K562 (cell line): ENCODE measurements around the gene CSPG5. TPM values are rescaled to one million over a fixed set of nuclear protein-coding genes. Genes with fewer than 3 reads are reported as not detected.

ENCODE experiments used
- ERF ChIP-seq: fragments of 450-650 bp; formaldehyde crosslinking; IDR thresholded peaks from 2 replicates; pipeline ENCODE4 v1.4.0; 2020; ENCODE audit warnings: mild to moderate bottlenecking, mixed read lengths
- LEF1 ChIP-seq: fragments of 450-650 bp; IDR thresholded peaks from 2 replicates; pipeline ENCODE4 v1.6.1; 2016; ENCODE audit warnings: mild to moderate bottlenecking
- ZKSCAN3 ChIP-seq: fragments of 250-450 bp; sonication (Bioruptor Pico); IDR thresholded peaks from 2 replicates; pipeline ENCODE4 v1.4.0; 2020
- ZNF224 ChIP-seq: sonication (generic); formaldehyde crosslinking; IDR thresholded peaks from 2 replicates; pipeline ENCODE4 v1.8.0; 2022; ENCODE audit warnings: mild to moderate bottlenecking, missing genetic modification reagents
- ZNF79 ChIP-seq: fragments of 250-450 bp; sonication (Bioruptor Pico); IDR thresholded peaks from 2 replicates; pipeline ENCODE4 v1.4.0; 2020; ENCODE audit warnings: low read depth, mild to moderate bottlenecking, moderate library complexity
- polyA plus RNA-seq, 8 experiments: library from polyadenylated mRNA; depleted of rRNA in 4 of 8; stranded (reverse) in 5 of 8; unstranded in 3 of 8; fragments of >200 nt; fragmentation: Nextera tagmentation in 2 of 8; fragmentation: Illumina TruSeq in 1 of 8; extraction: Ambion mirVana in 2 of 8; extraction: Trizol in 1 of 8; gene quantifications; 2 replicates each; pipeline versions ENCODE4 v1.2.1 to v1.2.3, GENCODE V29; 2011 to 2014; ENCODE audit warnings: inconsistent platforms in 1 of 8, missing spikeins in 1 of 8
- total RNA-seq, 7 experiments: library from RNA; depleted of rRNA in 6 of 7; stranded (reverse); fragments of >200 nt in 6 of 7; fragmentation: Illumina TruSeq in 2 of 7; extraction: Trizol in 2 of 7; gene quantifications; 2 replicates each; pipeline versions ENCODE4 v1.2.1 to v1.2.3, GENCODE V29; 2011 to 2021; ENCODE audit warnings: low replicate concordance in 1 of 7
- TF ChIP-seq, protein P1 (sequence below): fragments of 450-650 bp; IDR thresholded peaks from 2 replicates; pipeline ENCODE4 v1.6.1; 2017; ENCODE audit warnings: antibody characterized with exemption, mild to moderate bottlenecking
- TF ChIP-seq, protein P2 (sequence below): sonication (generic); formaldehyde crosslinking; IDR thresholded peaks from 2 replicates; pipeline ENCODE4 v1.8.1; 2023; ENCODE audit warnings: mild to moderate bottlenecking, missing genetic modification reagents
- TF ChIP-seq, protein P3 (sequence below): IDR thresholded peaks from 2 replicates; pipeline ENCODE4 v1.6.1; 2016; ENCODE audit warnings: missing genetic modification characterization, missing compliant biosample characterization
- TF ChIP-seq, protein P4 (sequence below): fragments of 250-450 bp; sonication (Bioruptor Pico); IDR thresholded peaks from 2 replicates; pipeline ENCODE4 v1.5.0; 2021

The CSPG5 gene
- total and polyA plus RNA-seq, 9 of the 15 experiments (the other 6 are each of a cell fraction or from before 2014, with no cell fraction given) = 0.06 to 3.3 (median 2.4) TPM

DNA sequence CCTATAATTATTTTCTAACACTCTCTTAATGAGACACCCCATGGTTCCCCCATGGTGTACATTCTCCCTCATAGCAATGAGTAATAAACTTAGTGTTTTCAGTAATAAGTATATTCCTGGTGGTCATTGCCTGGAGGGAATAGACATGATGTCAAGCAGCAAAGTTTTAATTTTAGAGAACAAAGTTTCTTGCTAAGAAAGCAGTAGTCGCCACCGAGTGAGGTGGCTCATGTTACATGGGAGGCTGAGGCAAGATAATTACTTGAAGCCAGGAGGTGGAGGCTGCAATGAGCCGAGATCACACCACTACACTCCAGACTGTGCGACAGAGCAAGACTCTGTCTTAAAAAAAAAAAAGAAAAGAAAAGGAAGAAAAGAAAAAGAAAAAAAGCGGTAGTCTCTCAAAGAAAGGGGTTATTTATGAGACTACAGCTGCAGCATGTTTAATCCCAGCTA is 62.8 kb downstream of the CSPG5 start (continued):
- TF ChIP-seq, protein P1, sequence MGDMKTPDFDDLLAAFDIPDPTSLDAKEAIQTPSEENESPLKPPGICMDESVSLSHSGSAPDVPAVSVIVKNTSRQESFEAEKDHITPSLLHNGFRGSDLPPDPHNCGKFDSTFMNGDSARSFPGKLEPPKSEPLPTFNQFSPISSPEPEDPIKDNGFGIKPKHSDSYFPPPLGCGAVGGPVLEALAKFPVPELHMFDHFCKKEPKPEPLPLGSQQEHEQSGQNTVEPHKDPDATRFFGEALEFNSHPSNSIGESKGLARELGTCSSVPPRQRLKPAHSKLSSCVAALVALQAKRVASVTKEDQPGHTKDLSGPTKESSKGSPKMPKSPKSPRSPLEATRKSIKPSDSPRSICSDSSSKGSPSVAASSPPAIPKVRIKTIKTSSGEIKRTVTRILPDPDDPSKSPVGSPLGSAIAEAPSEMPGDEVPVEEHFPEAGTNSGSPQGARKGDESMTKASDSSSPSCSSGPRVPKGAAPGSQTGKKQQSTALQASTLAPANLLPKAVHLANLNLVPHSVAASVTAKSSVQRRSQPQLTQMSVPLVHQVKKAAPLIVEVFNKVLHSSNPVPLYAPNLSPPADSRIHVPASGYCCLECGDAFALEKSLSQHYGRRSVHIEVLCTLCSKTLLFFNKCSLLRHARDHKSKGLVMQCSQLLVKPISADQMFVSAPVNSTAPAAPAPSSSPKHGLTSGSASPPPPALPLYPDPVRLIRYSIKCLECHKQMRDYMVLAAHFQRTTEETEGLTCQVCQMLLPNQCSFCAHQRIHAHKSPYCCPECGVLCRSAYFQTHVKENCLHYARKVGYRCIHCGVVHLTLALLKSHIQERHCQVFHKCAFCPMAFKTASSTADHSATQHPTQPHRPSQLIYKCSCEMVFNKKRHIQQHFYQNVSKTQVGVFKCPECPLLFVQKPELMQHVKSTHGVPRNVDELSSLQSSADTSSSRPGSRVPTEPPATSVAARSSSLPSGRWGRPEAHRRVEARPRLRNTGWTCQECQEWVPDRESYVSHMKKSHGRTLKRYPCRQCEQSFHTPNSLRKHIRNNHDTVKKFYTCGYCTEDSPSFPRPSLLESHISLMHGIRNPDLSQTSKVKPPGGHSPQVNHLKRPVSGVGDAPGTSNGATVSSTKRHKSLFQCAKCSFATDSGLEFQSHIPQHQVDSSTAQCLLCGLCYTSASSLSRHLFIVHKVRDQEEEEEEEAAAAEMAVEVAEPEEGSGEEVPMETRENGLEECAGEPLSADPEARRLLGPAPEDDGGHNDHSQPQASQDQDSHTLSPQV = peak; percentile 49; the same call in 1 of the 2 replicates
- TF ChIP-seq, protein P2, sequence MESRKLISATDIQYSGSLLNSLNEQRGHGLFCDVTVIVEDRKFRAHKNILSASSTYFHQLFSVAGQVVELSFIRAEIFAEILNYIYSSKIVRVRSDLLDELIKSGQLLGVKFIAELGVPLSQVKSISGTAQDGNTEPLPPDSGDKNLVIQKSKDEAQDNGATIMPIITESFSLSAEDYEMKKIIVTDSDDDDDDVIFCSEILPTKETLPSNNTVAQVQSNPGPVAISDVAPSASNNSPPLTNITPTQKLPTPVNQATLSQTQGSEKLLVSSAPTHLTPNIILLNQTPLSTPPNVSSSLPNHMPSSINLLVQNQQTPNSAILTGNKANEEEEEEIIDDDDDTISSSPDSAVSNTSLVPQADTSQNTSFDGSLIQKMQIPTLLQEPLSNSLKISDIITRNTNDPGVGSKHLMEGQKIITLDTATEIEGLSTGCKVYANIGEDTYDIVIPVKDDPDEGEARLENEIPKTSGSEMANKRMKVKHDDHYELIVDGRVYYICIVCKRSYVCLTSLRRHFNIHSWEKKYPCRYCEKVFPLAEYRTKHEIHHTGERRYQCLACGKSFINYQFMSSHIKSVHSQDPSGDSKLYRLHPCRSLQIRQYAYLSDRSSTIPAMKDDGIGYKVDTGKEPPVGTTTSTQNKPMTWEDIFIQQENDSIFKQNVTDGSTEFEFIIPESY (CRISPR knock-in tag) = 0 out of 2 replicates have a peak, but pooled peaks have one; percentile 33
- TF ChIP-seq ZNF79 (CRISPR knock-in tag) = no peak
- no peak for TF ChIP-seq ERF (CRISPR knock-in tag)
- TF ChIP-seq, protein P3, sequence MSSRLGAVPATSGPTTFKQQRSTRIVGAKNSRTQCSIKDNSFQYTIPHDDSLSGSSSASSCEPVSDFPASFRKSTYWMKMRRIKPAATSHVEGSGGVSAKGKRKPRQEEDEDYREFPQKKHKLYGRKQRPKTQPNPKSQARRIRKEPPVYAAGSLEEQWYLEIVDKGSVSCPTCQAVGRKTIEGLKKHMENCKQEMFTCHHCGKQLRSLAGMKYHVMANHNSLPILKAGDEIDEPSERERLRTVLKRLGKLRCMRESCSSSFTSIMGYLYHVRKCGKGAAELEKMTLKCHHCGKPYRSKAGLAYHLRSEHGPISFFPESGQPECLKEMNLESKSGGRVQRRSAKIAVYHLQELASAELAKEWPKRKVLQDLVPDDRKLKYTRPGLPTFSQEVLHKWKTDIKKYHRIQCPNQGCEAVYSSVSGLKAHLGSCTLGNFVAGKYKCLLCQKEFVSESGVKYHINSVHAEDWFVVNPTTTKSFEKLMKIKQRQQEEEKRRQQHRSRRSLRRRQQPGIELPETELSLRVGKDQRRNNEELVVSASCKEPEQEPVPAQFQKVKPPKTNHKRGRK = no peak
- TF ChIP-seq, protein P4, sequence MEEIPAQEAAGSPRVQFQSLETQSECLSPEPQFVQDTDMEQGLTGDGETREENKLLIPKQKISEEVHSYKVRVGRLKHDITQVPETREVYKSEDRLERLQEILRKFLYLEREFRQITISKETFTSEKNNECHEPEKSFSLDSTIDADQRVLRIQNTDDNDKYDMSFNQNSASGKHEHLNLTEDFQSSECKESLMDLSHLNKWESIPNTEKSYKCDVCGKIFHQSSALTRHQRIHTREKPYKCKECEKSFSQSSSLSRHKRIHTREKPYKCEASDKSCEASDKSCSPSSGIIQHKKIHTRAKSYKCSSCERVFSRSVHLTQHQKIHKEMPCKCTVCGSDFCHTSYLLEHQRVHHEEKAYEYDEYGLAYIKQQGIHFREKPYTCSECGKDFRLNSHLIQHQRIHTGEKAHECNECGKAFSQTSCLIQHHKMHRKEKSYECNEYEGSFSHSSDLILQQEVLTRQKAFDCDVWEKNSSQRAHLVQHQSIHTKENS (CRISPR knock-in tag) = no peak
- TF ChIP-seq ZKSCAN3 (CRISPR knock-in tag) = no peak
- 0 out of 2 replicates have a peak, but pooled peaks have one; percentile 22 for TF ChIP-seq ZNF224 (CRISPR knock-in tag)
- TF ChIP-seq LEF1 = 0 out of 2 replicates have a peak, but pooled peaks have one; percentile 34
